T47D (cell line): ENCODE measurements around the gene PGC.

ENCODE experiments used
- DNase-seq, 2 experiments: peaks; one replicate each; pipeline versions ENCODE4 v3.0.0 to v3.0.0-alpha.2; 2011 to 2012; ENCODE audit warnings: low read depth in 1 of 2, low spot score in 1 of 2
- JUND ChIP-seq: IDR thresholded peaks from 2 replicates; pipeline ENCODE4 v1.6.1; 2012; ENCODE audit warnings: low read depth
- in situ Hi-C: cut with HindIII; loops from 2 replicates; pipeline ENCODE4 v1.10.0; 2016; ENCODE audit warnings: low sequenced_read_pairs, low pct_unique_long_range_greater_than_20kb

Gene PGC

GRCh38 chr6:41688256-41688965, 58.8 kb downstream of the PGC start:
- no peak for DNase-seq
- TF ChIP-seq JUND = no peak
- in situ Hi-C loops = no loop called here

GRCh38 chr6:41687501-41688175, 59.6 kb downstream of the PGC start:
- DNase-seq = no peak
- TF ChIP-seq JUND = no peak
- in situ Hi-C loops = no loop called here
